Ascending aorta (tissue), 2 donors: Measurements from ENCODE around the gene POC5. TPM values are rescaled to one million over a fixed set of nuclear protein-coding genes. Genes with fewer than 3 reads are reported as not detected.
"Not testable (repeated sequence)": the region's sequence is repeated elsewhere in the genome, so short reads cannot be mapped to it uniquely, and the experiment has no call there.

Experiments
- DNase-seq, 2 donors: peaks; one replicate each; pipeline ENCODE4 v3.0.0-alpha.2; 2019; ENCODE audit warnings: low spot score in 2 of 2
- H3K27ac ChIP-seq, 2 donors: fragments of 200-600 bp; sonication (generic); one replicate each; pipeline ENCODE4 v1.5.1; 2016 to 2017; ENCODE audit warnings: mild to moderate bottlenecking in 1 of 2
- H3K27me3 ChIP-seq: fragments of 200-600 bp; sonication (generic); one replicate; pipeline ENCODE4 v1.5.1; 2017
- H3K36me3 ChIP-seq, 2 donors: fragments of 200-600 bp; sonication (generic); one replicate each; pipeline ENCODE4 v1.5.1; 2016
- H3K4me1 ChIP-seq, 2 donors: fragments of 200-600 bp; sonication (generic); one replicate each; pipeline ENCODE4 v1.5.1; 2016 to 2017; ENCODE audit warnings: mild to moderate bottlenecking in 1 of 2
- H3K4me3 ChIP-seq, 2 donors: fragments of 200-600 bp; sonication (generic); one replicate each; pipeline ENCODE4 v1.5.1; 2016 to 2017; ENCODE audit warnings: mild to moderate bottlenecking in 1 of 2
- H3K9me3 ChIP-seq, 2 donors: fragments of 200-600 bp; sonication (generic); one replicate each; pipeline ENCODE4 v1.5.1; 2016
- CTCF ChIP-seq, 3 experiments: fragments of 200-600 bp in 2 of 3; fragments of 450-650 bp in 1 of 3; sonication (generic) in 2 of 3; IDR thresholded peaks; one replicate each; pipeline ENCODE4 v1.5.1; 2016 to 2019; ENCODE audit warnings: antibody characterized with exemption in 3 of 3, mild to moderate bottlenecking in 1 of 3, moderate library complexity in 1 of 3
- intact Hi-C: fragments of 100-400 bp; cut with DNase I; formaldehyde crosslinking; loops from one replicate; pipeline ENCODE4 v1.15.1; 2023
- total RNA-seq: library from RNA; depleted of rRNA; stranded (reverse); fragments of >200 nt; gene quantifications from one replicate; pipeline ENCODE4 v1.1.0, GENCODE V29; 2016

POC5 gene
- total RNA-seq, 1 donor from 2014 or later, result 5.3 TPM

GRCh38 chr5:75744355-75744754 lies 27.1 kb upstream of the POC5 start:
- intact Hi-C loops, result no loop called here
- no peaks in the 10 kb centered on the region for H3K36me3 ChIP-seq
- no peak for DNase-seq
- H3K9me3 ChIP-seq, result no peaks in the 10 kb centered on the region
- no peaks in the 10 kb centered on the region for H3K4me1 ChIP-seq
- TF ChIP-seq CTCF (IDR thresholded peaks at IDR 0.05), result no peak
- H3K27ac ChIP-seq, result no peak overlapping the region
- H3K4me3 ChIP-seq, result no peak overlapping the region
- no peaks in the 10 kb centered on the region for H3K27me3 ChIP-seq

- Histone ChIP-seq H3K27ac (no peak overlapping the region), H3K4me3 (no peak overlapping the region), H3K27me3 (no peaks in the 10 kb centered on the region), H3K9me3 (peaks cover 0 to 7% of the 10 kb centered on the region in 2 donors), H3K36me3 (no peaks in the 10 kb centered on the region), H3K4me1 (no peaks in the 10 kb centered on the region)
- intact Hi-C loops, result no loop called here
- no peak for TF ChIP-seq CTCF (IDR thresholded peaks at IDR 0.05)
- DNase-seq, result no peak
Observed at GRCh38 chr5:75736273-75736672, 19.0 kb upstream of the POC5 start.

- no peaks in the 10 kb centered on the region for H3K36me3 ChIP-seq
- H3K4me1 ChIP-seq, result no peaks in the 10 kb centered on the region
- no peak overlapping the region for H3K27ac ChIP-seq
- no peak for TF ChIP-seq CTCF (IDR thresholded peaks at IDR 0.05)
- intact Hi-C loops, result no loop called here
- no peaks in the 10 kb centered on the region for H3K27me3 ChIP-seq
- no peak overlapping the region for H3K4me3 ChIP-seq
- peaks cover 0 to 7% of the 10 kb centered on the region in 2 donors for H3K9me3 ChIP-seq
- no peak for DNase-seq
Observed at GRCh38 chr5:75734913-75735789, 17.9 kb upstream of the POC5 start.

- no peaks in the 10 kb centered on the region for H3K4me1 ChIP-seq
- intact Hi-C loops, result no loop called here
- TF ChIP-seq CTCF (IDR thresholded peaks at IDR 0.05), result no peak
- H3K27me3 ChIP-seq, result no peaks in the 10 kb centered on the region
- H3K9me3 ChIP-seq, result peaks cover 0 to 7% of the 10 kb centered on the region in 2 donors
- DNase-seq, result no peak
- H3K36me3 ChIP-seq, result no peaks in the 10 kb centered on the region
- no peak overlapping the region for H3K4me3 ChIP-seq
- no peak overlapping the region for H3K27ac ChIP-seq
Observed at GRCh38 chr5:75733767-75734166, 16.5 kb upstream of the POC5 start.

GRCh38 chr5:75731515-75731914 lies 14.3 kb upstream of the POC5 start:
- H3K36me3 ChIP-seq, intact Hi-C loops, H3K9me3 ChIP-seq, H3K27me3 ChIP-seq, H3K4me3 ChIP-seq, H3K27ac ChIP-seq, DNase-seq, H3K4me1 ChIP-seq: not testable (repeated sequence)

GRCh38 chr5:75729321-75729720 lies 12.1 kb upstream of the POC5 start:
- intact Hi-C loops, result no loop called here
- H3K27ac ChIP-seq, result no peak overlapping the region
- DNase-seq, result no peak
- no peak overlapping the region for H3K4me3 ChIP-seq
- no peaks in the 10 kb centered on the region for H3K4me1 ChIP-seq
- no peak for TF ChIP-seq CTCF (IDR thresholded peaks at IDR 0.05)
- H3K36me3 ChIP-seq, result no peaks in the 10 kb centered on the region
- H3K9me3 ChIP-seq, result peaks cover 0 to 7% of the 10 kb centered on the region in 2 donors
- no peaks in the 10 kb centered on the region for H3K27me3 ChIP-seq
